GM20431 (cell line): ENCODE data around the gene S100B.

Experiments used
- in situ Hi-C: fragments of 300-500 bp; cut with MseI, MboI; formaldehyde crosslinking; loops from one replicate; pipeline ENCODE4 v1.15.0; 2020; ENCODE audit warnings: low sequenced_read_pairs; ENCODE audit not compliant: unreplicated experiment

Gene S100B

DNA sequence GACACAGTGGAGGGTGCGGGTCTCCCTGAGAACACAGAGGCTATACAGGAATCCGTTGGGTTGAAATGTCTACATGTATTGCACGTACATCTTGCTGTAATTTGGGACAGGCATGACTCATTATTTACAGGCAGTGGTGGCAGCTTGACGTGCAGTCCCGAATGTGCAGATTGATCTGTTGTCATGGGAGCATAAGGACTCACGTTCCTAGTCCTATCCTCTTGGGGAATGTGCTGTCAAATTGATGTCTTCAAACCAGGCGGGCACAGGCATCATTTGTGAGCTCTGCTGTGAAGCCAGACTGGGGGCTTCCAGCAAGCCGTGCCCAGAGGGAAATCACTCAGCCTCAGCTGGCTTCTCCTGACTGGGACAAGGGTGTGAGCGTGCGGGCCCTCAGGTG is 40.5 kb downstream of the S100B start:
- in situ Hi-C loops, result no loop called here

DNA sequence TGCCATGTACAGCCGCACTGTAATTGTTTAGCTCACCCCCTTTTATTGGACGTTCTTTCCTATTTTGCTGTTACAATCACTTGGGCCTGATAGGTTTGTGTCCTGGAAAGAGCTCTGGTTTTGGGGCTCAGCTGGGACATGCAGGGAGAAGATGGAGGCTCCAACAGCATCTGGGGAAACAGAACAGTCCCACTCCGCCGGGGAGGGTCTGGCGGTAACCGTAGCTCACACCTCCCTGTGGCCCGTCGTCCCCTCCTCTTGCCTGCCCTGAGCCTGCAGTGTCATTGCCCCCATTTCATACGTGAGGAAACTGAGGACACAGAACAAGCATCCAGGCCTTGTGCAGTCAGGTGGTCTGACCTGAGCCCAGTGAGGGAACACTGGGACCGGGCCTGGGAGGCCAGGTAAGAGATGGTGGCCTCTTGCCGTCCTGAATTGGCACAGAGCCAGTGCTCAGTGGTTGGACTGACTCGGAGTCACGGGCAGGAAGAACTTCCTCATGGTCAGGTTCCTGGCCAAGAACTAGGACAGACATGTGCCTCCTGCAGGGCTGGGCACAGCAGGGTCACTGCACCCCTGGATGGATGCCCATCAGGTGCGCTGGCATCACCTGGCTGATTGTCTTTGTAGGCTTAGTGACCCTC is 41.8 kb downstream of the S100B start:
- in situ Hi-C loops, result no loop called here

DNA sequence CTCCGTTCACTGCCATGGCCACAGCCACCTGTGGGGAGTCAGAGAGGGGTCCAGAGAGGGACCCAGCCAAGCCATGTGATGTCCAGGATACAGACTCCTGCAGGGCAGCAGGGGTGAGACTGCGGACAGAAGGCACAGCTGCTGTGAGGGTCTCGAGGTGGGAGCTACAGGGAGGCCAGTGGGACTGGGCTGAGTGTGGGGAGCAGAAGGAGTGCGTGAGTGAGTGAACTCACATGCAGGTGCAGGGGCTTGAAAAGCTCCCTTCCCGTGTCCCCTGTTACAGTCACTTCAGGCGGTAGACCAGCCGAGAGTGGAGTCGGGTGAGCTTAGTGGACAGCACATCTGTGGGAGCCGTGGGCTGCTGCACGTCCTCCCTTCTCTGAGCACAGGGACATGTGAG is 42.4 kb downstream of the S100B start:
- in situ Hi-C loops, result no loop called here

DNA sequence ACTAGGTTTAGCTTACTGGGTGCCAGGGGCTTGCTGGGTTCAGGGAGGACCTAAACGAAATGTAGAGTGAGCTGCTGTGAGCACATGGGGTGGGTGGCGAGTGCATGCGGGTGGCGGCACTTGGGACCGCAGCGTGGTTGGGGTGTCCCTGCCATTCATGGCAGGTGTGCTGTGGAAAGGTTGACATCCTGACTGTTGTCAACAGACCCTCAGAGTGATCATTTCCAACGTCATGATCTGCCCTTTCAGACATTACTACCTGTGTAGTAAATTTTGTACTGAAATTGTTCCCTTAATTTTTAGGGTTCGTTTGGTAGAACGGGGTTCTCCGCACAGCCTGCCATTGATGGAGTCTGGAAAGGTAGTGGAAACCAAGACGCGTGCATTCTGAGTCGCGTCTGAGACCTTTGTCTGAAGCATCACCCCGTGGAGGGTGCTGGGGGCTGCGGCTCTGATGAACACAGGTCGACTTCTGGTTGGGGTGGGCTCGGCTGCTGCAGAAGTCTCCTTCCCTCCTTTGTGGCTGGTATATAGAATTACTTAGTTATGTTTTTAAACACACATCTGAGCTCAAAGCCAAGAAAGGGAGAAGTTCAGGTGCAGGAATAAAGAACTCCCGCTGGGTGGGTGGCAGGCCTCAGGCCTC is 43.3 kb downstream of the S100B start:
- in situ Hi-C loops, result no loop called here

DNA sequence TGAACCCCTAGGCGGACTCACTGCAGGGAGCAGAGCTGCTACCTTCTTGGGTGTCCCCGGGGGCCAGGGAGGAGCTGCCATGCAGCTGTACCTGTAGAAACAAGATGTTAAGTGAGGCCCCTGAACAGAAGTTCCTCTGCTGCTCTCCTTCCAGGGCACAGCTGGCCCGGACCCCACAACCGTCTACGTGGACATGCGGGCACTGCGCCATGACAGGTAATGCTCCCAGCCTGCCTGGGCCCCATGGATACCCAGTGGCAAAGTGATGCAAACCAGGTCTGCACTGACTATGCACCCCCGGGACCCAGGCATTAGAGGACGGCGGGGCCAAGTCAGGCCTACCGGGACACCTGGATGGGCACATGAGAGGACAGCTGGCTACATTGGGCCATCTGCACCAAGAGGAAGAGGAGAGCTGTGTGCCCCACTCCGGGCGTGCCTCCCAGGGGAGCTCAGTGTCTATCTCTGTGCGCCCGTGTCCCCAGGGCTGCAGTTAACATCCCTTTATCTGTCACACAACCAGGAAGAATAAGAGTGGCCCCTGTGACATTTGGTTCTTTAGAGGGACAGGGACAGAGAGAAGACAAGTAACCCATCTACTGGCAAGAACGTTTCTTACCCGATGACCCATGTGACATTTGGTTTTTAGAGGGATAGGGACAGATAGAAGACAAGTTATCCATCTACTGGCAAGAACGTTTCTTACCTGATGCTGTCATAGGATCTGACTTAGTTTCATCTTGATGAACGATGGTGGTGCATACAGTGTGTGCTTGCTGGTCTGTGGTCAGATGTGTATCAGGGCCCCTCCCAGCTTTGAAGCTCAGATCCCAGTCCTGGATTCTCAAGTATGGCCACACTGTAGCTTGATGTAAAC is 44.1 kb downstream of the S100B start:
- in situ Hi-C loops, result no loop called here

DNA sequence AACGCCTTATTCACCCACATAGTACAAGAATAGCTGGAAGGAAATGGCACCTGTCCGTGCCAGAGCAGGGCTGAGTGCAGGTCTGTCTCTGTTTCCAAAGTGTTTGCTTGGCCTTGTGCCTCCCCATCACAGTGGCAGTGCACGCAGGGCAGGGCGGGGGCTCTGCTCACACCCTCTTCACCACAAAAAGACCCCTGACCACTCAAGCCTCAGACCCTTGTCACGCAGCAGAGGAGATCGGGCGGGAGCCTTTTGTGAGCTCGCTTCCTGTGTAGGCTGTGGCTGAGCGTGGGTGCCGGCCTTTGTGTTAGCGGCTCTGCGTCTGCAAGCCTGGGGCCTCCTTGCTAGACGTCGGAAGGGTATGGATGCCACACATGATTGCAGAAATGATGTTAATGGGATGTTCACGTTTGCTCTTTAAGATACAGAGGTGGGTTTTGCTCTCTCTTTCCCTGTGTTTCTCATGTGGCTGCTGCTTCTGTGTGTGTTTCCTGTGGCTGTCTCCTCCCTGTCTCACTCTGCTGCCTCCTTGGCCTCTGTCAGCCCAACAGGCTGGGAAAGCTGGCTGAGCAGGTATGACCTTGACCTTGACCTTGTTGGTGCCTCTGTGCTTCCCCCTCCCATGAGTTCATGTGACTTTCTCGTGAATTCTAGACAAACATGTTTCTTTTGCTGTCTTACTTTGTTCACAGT is 45.4 kb downstream of the S100B start:
- in situ Hi-C loops, result no loop called here

DNA sequence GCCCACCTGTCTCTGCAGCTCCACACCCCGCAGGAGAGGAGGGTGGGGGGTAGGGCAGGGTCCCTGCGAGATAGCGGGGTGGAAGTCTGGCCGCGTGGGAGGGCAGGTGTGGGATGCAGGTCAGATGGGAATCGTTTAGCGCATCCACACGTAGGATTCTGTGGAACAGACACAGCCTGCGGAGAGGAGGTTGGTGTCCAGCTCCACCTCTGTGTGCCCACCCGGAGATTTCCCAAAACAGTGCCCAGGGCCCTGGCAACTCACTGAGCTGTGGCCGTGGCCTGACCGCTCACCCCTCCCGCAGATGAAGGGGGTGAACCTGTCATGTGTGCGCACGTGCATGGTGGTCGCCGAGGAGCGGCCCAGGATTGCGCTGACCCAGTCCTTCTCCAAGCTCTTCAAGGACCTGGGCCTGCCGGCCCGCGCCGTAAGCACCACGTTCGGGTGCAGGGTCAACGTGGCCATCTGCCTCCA is 46.9 kb downstream of the S100B start:
- in situ Hi-C loops, result no loop called here

DNA sequence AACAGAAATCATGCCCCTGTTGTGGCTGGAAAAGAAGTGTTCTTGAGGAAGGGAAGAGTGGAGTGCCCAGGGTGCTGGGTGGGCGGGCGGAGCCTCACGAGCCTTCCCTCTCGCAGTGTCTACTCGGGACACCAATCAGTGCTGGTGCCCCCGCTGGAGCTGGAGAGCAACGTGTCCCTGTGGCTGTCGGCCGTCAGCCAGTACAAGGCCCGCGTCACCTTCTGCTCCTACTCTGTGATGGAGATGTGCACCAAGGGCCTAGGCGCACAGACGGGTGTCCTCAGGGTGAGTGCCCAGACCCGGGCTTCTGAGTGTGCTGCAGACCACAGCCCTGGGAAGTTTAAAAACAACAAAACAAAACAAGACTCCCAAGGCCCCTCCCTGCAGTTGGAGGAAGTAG is 47.4 kb downstream of the S100B start:
- in situ Hi-C loops, result no loop called here

DNA sequence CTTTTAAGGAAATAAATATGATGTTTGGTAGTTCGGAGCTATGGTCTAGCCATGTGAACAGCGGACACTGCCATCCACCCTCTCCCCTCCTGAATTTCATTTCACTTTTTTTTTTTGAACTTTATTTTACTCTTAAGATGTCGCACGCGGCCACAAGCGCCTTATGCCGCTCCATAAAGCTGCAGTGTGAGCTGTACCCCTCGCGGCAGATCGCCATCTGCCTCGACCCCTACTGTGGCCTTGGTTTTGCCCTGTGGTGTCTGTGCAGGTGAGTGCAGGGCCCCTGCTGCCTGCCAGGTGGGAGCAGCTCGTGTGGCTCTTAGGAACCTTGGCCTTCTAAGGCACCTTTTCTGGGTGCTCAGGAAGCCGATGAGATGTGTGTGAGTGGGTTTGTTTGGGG is 48.1 kb downstream of the S100B start:
- in situ Hi-C loops, result no loop called here

DNA sequence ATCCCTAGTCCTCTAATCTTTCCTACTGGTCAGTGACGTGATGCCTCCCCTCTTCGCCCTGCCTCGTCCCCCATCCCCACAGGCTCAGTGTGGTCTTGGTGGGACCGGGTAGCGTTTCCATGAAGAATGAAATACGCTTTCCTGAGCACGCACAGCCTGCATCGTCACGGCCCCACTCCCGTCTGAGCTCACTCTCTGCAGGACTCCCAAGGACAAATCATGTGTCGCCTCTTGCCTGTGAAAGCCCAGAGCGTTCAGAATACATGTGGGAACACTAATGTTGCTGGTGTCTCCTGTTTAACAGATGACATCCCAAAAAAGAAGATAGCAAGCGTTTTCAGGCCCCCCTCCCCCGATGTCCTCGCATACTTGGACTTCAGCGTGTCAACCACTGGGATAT is 49.2 kb downstream of the S100B start:
- in situ Hi-C loops, result no loop called here

DNA sequence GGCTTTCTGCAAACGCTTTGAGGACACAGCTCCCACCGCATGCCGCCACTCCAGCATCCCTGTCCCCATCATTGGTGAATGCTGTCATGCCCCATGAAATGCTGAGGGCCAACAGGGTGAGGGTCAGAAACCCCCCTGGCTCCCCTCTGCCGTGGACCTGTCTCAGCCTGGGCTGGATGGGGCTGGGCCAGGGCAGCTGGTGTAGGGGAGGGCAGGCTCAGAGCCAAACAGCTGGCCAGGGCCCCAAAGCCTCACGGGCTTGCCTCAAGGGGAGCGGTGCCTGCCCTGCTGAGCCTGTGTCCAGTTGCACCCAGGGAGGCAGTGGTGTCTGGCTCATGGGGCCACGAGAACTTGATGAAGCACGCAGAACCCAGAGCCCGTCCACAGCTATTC is 49.7 kb downstream of the S100B start:
- in situ Hi-C loops, result no loop called here

DNA sequence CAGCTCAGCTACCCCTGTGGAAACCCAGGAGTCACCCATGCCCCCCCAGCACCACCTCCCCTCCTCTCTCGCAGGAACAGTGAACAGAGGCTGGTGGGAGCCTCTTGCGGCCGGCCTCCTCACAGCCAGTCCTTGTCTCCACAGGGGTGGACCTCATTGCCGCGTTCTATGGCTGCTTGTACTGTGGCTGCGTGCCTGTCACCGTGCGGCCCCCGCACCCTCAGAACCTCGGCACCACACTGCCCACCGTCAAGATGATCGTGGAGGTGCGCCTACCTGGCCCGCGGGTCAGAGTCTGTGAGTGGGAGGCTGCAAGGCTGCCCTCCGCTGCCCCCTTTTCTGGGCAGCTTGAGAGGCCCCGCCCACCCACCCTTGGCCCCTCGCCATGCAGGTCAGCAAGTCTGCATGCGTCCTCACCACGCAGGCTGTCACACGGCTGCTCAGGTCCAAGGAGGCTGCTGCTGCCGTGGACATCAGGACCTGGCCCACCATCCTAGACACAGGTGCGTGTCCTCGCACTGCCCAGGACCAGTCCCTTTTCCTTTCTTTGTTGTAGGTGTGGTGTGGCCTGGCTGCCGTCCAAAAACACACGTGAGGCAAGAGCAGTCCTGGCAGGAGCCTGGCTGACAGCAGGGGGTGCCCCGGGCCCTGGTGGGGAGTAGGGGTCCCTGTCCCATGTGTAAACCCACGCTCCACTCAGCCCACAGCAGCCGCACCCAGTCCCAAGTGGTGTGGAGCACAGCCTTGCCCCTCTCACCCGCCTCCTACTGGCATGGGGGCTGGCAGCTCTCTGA is 50.3 kb downstream of the S100B start:
- in situ Hi-C loops, result no loop called here

DNA sequence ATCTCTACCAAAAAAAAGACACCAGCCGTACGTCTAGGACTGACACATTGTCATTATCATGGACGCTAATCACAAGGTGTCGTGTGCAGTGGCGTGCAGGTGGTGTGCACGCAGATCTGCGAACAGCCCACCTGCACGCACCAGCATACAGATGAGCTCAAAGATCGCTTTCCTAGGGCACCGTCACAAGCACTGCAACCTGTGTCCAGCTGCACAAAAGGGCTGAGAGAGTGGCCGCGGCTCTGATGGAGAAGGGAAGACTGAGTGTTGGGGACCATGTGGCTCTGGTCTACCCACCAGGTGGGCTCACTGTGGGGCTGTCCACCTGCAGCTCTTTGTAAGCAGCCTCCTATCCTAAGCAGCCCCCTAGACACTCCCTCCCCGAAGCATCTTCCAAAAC is 50.9 kb downstream of the S100B start:
- in situ Hi-C loops, result no loop called here

DNA sequence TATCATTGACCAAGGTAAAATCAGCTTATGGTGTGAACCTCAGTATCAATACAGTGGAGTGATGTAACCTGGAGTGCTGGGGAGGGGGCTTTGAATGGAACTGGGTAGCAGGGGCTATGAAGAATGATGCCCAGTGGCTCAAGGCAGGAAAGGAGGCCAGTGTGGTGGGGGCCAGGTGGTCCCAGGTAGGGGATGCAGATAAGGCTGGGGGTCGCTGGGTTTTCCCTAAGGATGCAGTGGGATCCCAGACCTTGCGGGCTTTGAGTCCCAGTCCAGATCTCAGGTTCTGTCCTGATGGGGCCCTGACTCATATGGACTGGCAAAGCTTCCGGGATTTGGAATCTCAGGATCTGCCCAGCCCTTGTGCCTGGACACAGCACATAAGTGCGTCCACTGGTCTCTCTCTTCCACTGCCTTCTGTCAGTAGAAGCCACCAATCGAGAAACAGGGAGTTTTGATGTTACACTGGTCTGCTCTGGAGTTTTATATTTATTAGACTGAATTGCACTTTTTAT is 52.0 kb downstream of the S100B start:
- in situ Hi-C loops, result no loop called here

DNA sequence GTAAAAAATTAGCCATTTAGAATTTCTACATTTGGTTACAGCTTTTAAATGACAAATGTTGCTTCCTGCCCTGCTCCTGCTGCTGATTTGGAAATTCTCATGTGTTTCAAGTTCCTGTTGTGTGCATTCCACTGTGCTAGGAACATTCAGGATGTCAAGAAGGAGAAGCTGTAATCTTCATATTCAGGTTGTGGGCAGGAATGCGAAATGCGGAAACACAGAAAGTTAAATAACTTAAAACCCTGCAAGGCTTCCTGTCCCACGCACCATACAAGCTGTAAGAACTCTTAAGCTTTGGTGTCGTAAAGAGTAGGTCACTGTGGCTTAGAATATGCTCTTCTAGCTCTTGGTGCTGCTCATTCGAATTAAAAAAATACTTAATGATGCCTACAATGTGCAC is 52.6 kb downstream of the S100B start:
- in situ Hi-C loops, result no loop called here

DNA sequence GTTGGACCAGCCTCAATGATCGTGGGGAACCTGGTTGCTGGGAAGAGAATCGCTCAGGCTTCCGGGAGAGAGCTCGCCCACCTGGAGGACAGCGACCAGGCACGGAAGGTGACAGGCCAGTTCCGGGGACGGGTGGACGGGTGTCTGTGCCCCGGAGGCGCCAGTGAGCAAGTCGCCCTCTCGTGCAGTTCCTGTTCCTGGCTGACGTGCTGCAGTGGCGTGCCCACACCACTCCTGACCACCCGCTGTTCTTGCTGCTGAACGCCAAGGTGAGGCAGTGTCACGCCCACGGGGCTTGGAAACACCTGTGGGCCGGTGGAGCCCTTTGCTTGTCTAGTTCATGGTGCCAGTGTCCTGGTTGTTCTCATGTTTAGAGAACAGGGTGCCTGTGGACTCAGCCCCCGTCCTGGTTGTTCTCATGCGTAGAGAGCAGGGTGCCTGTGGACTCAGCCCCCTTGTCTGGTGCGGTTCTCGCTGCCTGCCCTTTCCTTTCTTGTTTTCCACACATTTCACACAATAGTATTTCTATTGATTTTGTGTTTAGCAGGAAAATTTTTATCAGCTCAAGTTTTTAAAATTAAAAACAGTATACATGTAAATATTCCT is 53.1 kb downstream of the S100B start:
- in situ Hi-C loops, result no loop called here

DNA sequence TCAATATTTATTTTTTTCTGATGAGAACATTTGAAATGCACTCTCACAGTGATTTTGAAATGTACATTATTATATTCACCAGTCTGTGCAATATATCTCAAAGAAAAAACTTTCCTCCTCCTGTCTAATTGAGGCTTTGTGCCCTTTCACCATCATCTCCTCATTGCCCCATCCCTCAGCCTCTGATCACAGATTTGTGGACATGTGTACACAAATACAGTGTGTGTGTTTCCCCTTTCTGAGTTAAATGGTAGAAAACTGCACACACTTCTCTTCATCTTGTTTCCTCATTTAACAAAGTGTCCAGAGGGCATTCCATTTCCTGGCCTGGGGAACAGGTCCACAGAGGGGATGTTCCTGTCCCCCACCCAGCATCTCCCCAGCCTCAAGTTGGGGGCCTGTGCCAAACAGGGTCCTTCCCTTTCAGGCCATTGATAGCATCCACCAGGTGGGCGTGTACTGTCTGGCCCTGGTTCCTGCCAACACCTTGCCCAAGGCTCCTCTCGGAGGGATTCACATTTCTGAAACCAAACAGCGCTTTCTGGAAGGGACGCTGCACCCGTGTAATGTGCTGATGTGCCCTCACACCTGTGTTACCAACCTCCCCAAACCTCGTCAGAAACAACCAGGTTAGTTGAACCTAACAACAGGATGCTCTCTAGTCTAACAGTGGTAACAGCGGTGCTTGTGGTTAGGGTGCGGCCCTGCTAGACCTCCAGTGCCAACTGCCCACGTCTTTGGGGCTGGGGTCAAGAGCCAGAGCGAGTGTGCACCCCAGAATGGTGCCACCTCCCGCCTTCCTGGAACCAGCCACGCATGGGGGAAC is 54.6 kb downstream of the S100B start:
- in situ Hi-C loops, result no loop called here

DNA sequence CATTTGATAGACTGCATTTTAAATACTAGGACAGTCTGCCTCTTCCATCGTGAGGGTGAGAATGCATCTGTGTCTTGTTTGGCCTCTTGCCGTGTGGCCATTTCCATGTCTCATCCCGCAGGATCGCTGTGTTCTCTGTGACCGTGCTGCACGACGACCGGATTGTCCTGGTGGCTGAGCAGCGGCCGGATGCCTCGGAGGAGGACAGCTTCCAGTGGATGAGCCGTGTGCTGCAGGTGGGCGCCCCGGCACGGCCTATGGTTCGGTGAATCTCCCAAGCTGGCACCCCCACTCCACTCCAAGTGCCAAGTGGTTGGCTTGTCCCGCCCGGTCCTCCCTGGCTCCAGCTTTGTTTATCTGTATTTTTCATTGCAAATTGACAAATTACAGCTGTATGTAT is 55.2 kb downstream of the S100B start:
- in situ Hi-C loops, result no loop called here
